PC-3 (cell line): ENCODE data around the gene KCNN1. TPM values are rescaled to one million over a fixed set of nuclear protein-coding genes. Genes with fewer than 3 reads are reported as not detected.

ENCODE experiments used
- ATAC-seq: fragments of 200-7000 bp; cut with Tn5 transposase; 2 replicates; pipeline ENCODE4 v1.9.1; 2020; ENCODE audit warnings: mild to moderate bottlenecking, moderate library complexity
- BruUV-seq: library from RNA; stranded (reverse); fragments of 400-500 nt; replicated peaks from 2 replicates; lab custom pipeline; 2021; lab: Mats Ljungman, UMichigan
- CTCF ChIA-PET: fragments of 300-600 bp; sonication (Branson Sonifier 250); formaldehyde crosslinking; loops from one replicate; lab custom pipeline; 2022; ENCODE audit warnings: antibody characterized with exemption; lab: Charles Lee
- POLR2A ChIA-PET: fragments of 300-600 bp; sonication (Branson Sonifier 250); formaldehyde crosslinking; loops from one replicate; lab custom pipeline; 2022; ENCODE audit warnings: antibody characterized with exemption; ENCODE audit not compliant: unreplicated experiment; lab: Charles Lee
- DNase-seq: peaks from one replicate; pipeline ENCODE4 v3.0.0-alpha.2; 2015
- H2AFZ ChIP-seq: fragments of 300-600 bp; sonication (generic); 2 replicates; pipeline ENCODE4 v1.6.0; 2016; ENCODE audit warnings: antibody characterized with exemption, low read length
- H3F3A ChIP-seq: fragments of 300-600 bp; sonication (generic); one replicate; pipeline ENCODE4 v1.6.0; 2017; ENCODE audit warnings: antibody characterized with exemption, low read length, control low read depth, mild to moderate bottlenecking; ENCODE audit not compliant: unreplicated experiment
- H3K27ac ChIP-seq: fragments of 300-600 bp; sonication (generic); 2 replicates; pipeline ENCODE4 v1.5.1; 2016; ENCODE audit warnings: mild to moderate bottlenecking, low read length
- H3K27me3 ChIP-seq: fragments of 300-600 bp; sonication (generic); 2 replicates; pipeline ENCODE4 v1.6.1; 2016; ENCODE audit warnings: low read length, mixed read lengths
- H3K36me3 ChIP-seq: fragments of 300-600 bp; sonication (generic); 2 replicates; pipeline ENCODE4 v1.6.1; 2016; ENCODE audit warnings: low read depth, mixed run types, low read length, mixed read lengths
- H3K4me1 ChIP-seq: fragments of 300-600 bp; sonication (generic); 2 replicates; pipeline ENCODE4 v1.5.1; 2016; ENCODE audit warnings: low read length; ENCODE audit not compliant: insufficient read depth
- H3K4me2 ChIP-seq: fragments of 300-600 bp; sonication (generic); 2 replicates; pipeline ENCODE4 v1.6.0; 2016; ENCODE audit warnings: low read length
- H3K4me3 ChIP-seq: fragments of 300-600 bp; sonication (generic); 2 replicates; pipeline ENCODE4 v1.5.1; 2016; ENCODE audit warnings: mild to moderate bottlenecking, low read length, mixed read lengths
- H3K79me2 ChIP-seq: fragments of 300-600 bp; sonication (generic); 2 replicates; pipeline ENCODE4 v1.6.1; 2017; ENCODE audit warnings: low read length, mixed read lengths
- H3K9ac ChIP-seq: fragments of 300-600 bp; sonication (generic); 2 replicates; pipeline ENCODE4 v1.6.0; 2016; ENCODE audit warnings: mild to moderate bottlenecking, low read length
- H3K9me2 ChIP-seq: fragments of 300-600 bp; sonication (generic); replicated peaks from 2 replicates; pipeline ENCODE4 v1.6.1; 2016; ENCODE audit warnings: mixed run types, low read length, mixed read lengths
- H3K9me3 ChIP-seq: fragments of 300-600 bp; sonication (generic); 2 replicates; pipeline ENCODE4 v1.6.1; 2016; ENCODE audit warnings: low read length, mixed read lengths
- H4K20me1 ChIP-seq: fragments of 300-600 bp; sonication (generic); 2 replicates; pipeline ENCODE4 v1.6.1; 2016; ENCODE audit warnings: low read length, mixed read lengths
- EZH2 ChIP-seq: fragments of 300-600 bp; sonication (generic); IDR thresholded peaks from one replicate; pipeline ENCODE4 v1.6.1; 2017; ENCODE audit warnings: antibody characterized with exemption, mild to moderate bottlenecking, low read length; ENCODE audit not compliant: unreplicated experiment
- EZH2phosphoT487 ChIP-seq: fragments of 300-600 bp; sonication (generic); IDR thresholded peaks from 2 replicates; pipeline ENCODE4 v1.6.1; 2018; ENCODE audit warnings: mild to moderate bottlenecking, antibody characterized with exemption, low read length, borderline replicate concordance
- intact Hi-C: fragments of 100-400 bp; cut with micrococcal nuclease; formaldehyde crosslinking; loops from 2 replicates; pipeline ENCODE4 v1.9.0; 2023
- total RNA-seq: library from RNA; depleted of rRNA; stranded (reverse); fragments of >200 nt; gene quantifications from 2 replicates; pipeline ENCODE4 v1.2.3, GENCODE V29; 2014
- TF ChIP-seq, protein P1 (sequence below): fragments of 300-600 bp; sonication (generic); conservative IDR thresholded peaks from 2 replicates; pipeline ENCODE4 v1.5.1; 2017; ENCODE audit warnings: antibody characterized with exemption, low read depth, mild to moderate bottlenecking, low read length

Gene KCNN1
- total RNA-seq, 1 experiment from 2014 or later, result not detected

DNA sequence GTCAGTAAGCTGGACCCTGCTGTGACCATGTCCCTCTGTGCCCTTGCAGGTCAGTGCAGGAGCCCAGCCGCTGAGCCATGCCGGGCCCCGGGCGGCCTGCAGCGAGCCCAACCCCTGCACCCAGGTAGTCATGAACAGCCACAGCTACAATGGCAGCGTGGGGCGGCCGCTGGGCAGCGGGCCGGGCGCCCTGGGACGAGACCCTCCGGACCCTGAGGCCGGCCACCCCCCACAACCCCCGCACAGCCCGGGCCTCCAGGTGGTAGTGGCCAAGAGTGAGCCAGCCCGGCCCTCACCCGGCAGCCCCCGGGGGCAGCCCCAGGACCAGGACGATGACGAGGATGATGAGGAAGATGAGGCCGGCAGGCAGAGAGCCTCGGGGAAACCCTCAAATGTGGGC is 6.9 kb downstream of the KCNN1 start:
- Histone ChIP-seq H3K36me3 (no peaks in the 10 kb centered on the region), H3K9me2 (no peaks in the 10 kb centered on the region), H3K4me2 (no peak overlapping the region), H3K79me2 (no peaks in the 10 kb centered on the region), H2AFZ (no peak overlapping the region), H3K9ac (no peak overlapping the region), H3K4me3 (no peak overlapping the region), H3K9me3 (no peaks in the 10 kb centered on the region), H3K4me1 (no peaks in the 10 kb centered on the region), H4K20me1 (no peaks in the 10 kb centered on the region), H3K27ac (no peak overlapping the region), H3K27me3 (no peaks in the 10 kb centered on the region), H3F3A (no peaks in the 10 kb centered on the region)
- ChIA-PET POLR2A (no interaction called here), CTCF (no interaction called here)
- ATAC-seq (no peak), DNase-seq (no peak)
- TF ChIP-seq, protein P1, sequence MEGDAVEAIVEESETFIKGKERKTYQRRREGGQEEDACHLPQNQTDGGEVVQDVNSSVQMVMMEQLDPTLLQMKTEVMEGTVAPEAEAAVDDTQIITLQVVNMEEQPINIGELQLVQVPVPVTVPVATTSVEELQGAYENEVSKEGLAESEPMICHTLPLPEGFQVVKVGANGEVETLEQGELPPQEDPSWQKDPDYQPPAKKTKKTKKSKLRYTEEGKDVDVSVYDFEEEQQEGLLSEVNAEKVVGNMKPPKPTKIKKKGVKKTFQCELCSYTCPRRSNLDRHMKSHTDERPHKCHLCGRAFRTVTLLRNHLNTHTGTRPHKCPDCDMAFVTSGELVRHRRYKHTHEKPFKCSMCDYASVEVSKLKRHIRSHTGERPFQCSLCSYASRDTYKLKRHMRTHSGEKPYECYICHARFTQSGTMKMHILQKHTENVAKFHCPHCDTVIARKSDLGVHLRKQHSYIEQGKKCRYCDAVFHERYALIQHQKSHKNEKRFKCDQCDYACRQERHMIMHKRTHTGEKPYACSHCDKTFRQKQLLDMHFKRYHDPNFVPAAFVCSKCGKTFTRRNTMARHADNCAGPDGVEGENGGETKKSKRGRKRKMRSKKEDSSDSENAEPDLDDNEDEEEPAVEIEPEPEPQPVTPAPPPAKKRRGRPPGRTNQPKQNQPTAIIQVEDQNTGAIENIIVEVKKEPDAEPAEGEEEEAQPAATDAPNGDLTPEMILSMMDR, result no peak
- TF ChIP-seq EZH2, result no peak
- TF ChIP-seq EZH2phosphoT487, result no peak
- no TSS peak for BruUV-seq
- intact Hi-C loops, result no loop called here

DNA sequence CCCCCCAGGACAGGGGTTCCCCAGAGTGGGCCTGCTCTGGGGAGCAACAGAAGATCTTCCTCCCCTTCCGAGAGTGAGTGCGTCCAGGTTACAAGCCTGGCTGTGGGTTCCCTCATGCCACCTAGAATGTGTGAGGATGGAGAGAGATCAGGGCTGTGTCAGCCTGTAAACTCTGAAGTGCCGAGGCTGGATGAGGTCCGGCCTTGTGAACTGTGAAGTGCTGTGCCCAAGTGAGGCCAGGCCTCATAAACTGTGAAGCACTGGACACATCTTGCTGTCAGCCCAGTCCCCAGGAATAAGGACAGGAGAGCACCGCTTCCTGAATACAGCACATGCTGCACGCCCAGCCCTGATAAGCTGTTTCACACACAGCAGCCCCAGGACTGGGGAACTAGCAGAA is 7.6 kb downstream of the KCNN1 start:
- H3K4me1 ChIP-seq, result no peaks in the 10 kb centered on the region
- TF ChIP-seq EZH2, result no peak
- TF ChIP-seq EZH2phosphoT487, result no peak
- TF ChIP-seq, protein P1, result no peak
- no peak overlapping the region for H3K4me2 ChIP-seq
- H3F3A ChIP-seq, result no peaks in the 10 kb centered on the region
- ChIA-PET CTCF (no interaction called here), POLR2A (no interaction called here)
- H3K27me3 ChIP-seq, result no peaks in the 10 kb centered on the region
- H4K20me1 ChIP-seq, result no peaks in the 10 kb centered on the region
- H2AFZ ChIP-seq, result no peak overlapping the region
- no peak for ATAC-seq
- no TSS peak for BruUV-seq
- H3K9ac ChIP-seq, result no peak overlapping the region
- no peaks in the 10 kb centered on the region for H3K9me3 ChIP-seq
- no peak overlapping the region for H3K4me3 ChIP-seq
- H3K9me2 ChIP-seq, result no peaks in the 10 kb centered on the region
- H3K36me3 ChIP-seq, result no peaks in the 10 kb centered on the region
- H3K27ac ChIP-seq, result no peak overlapping the region
- DNase-seq, result no peak
- intact Hi-C loops, result no loop called here
- no peaks in the 10 kb centered on the region for H3K79me2 ChIP-seq

DNA sequence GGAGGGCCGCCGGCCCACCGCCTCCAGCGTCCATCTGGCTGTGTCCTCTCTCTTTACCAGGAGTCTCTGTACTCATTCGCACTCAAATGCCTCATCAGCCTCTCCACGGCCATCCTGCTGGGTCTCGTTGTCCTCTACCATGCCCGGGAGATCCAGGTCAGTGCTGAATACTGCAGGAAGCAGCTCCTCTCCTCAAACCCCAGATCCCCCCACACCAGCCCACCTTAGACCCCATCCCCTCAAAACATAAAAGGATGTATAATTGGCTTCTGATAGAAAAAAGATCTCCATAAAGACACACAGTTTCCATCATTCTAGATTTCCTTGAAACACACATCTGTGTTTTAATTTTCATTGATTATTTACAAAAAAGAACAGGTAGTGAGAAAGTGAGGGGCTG is 8.1 kb downstream of the KCNN1 start:
- H3K9me3 ChIP-seq, result no peaks in the 10 kb centered on the region
- H3K4me1 ChIP-seq, result no peaks in the 10 kb centered on the region
- intact Hi-C loops, result no loop called here
- TF ChIP-seq EZH2 (no peak), EZH2phosphoT487 (no peak)
- TF ChIP-seq, protein P1, result no peak
- H3K9ac ChIP-seq, result no peak overlapping the region
- BruUV-seq, result no TSS peak
- H3K27me3 ChIP-seq, result no peaks in the 10 kb centered on the region
- H4K20me1 ChIP-seq, result no peaks in the 10 kb centered on the region
- DNase-seq (no peak), ATAC-seq (no peak)
- ChIA-PET CTCF (no interaction called here), POLR2A (no interaction called here)
- no peak overlapping the region for H2AFZ ChIP-seq
- H3K4me2 ChIP-seq, result no peak overlapping the region
- H3F3A ChIP-seq, result no peaks in the 10 kb centered on the region
- no peaks in the 10 kb centered on the region for H3K9me2 ChIP-seq
- H3K79me2 ChIP-seq, result no peaks in the 10 kb centered on the region
- H3K27ac ChIP-seq, result no peak overlapping the region
- no peaks in the 10 kb centered on the region for H3K36me3 ChIP-seq
- no peak overlapping the region for H3K4me3 ChIP-seq
